GM03348 (cell line): ENCODE data around the gene PCBP1.
"Not testable (repeated sequence)": the region's sequence is repeated elsewhere in the genome, so short reads cannot be mapped to it uniquely, and the experiment has no call there.

Experiments
- DNase-seq: peaks from one replicate; pipeline ENCODE4 v3.0.0; 2012; ENCODE audit warnings: low spot score

PCBP1 gene

DNA sequence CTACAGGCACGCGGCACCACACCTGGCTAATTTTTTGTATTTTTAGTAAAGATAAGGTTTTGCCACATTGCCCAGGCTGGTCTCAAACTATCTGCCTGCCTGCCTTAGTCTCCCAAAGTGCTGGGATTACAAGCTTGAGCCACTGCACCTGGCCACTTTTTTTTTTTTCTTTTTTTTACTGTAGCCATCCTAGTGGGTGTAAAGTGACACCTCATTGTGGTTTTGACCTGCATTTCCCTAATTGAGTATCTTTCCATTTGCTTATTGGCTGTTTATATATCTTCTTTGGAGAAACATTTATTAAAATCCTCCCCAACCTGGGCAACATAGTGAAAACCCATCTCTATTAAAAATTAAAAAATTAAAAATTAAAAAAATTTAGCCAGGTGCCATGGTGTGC is 12.0 kb downstream of the PCBP1 start:
- no peak for DNase-seq

DNA sequence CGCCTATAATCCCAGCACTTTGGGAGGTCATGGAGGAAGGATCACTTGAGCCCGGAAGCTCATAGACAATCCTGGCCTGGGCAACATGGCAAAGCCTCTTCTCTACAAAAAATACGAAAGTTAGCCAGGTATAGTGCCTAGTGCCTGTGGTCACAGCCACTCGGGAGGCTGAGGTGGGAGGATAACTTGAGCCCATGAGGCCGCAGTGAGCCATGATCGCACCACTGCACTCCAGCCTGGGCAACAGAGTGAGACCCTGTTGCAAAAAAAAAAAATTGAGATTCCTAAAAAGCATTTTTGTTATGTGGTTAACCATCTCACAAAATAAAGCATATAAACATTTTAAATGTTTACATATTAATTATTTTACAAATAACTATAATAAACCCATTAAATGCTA is 13.9 kb downstream of the PCBP1 start:
- no peak for DNase-seq

DNA sequence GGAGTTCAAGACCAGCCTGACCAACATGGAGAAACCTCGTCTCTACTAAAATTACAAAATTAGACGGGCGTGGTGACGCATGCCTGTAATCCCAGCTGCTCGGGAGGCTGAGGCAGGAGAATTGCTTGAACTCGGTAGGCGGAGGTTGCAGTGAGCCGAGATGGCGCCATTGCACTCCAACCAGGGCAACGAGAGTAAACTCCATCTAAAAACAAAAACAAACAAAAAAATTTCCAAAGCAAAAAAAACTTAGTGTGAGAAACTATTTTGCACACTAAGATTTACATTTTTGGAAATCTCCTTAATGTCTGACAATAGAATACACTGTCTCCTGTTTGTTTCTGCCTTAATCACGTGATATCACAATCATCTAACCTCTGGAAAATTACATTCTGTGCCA is 14.4 kb downstream of the PCBP1 start:
- DNase-seq = not testable (repeated sequence)

DNA sequence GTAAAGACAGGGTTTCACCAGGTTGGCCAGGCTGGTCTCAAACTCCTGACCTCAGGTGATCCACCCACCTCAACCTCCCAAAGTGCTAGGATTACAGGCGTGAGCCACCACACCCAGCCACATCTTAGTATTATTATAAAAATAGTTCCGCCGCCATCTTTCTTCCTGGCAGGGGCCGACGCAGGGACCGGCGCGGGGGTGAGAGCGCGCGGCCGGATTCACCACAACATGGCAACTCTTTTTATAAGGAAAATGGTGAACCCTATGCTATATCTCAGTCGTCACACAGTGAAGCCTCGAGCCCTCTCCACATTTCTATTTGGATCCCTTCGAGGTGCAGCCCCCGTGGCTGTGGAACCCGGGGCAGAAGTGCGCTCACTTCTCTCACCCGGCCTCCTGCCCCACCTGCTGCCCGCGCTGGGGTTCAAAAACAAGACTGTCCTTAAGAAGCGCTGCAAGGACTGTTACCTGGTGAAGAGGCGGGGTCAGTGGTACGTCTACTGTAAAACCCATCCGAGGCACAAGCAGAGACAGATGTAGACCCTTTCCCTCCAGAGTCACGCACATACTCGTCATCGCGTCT is 15.1 kb downstream of the PCBP1 start:
- not testable (repeated sequence) for DNase-seq

DNA sequence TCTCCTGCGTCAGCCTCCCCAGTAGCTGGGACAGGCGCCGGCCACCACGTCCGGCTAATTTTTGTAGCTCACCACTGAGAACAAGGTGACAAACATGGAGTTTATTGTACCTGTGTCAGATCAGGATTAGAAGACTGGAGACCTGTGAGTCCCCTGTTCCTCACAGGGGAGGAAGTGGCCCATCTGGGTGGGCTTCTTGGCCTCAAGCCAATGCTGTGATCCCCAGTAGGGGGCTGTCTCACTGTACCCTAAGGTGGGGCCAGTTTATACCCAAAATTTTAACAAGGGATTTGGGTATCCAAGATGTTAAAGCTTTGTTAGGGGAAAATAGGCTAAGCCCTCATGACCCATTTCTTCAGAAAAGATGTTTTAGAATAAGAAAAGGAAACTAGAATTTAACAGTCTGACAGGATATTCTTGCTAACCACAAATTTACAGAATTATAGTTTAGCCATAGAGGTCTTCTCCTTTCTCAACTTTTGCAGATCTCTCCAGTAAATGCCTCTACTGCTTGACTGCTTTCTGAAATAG is 16.3 kb downstream of the PCBP1 start:
- no peak for DNase-seq

DNA sequence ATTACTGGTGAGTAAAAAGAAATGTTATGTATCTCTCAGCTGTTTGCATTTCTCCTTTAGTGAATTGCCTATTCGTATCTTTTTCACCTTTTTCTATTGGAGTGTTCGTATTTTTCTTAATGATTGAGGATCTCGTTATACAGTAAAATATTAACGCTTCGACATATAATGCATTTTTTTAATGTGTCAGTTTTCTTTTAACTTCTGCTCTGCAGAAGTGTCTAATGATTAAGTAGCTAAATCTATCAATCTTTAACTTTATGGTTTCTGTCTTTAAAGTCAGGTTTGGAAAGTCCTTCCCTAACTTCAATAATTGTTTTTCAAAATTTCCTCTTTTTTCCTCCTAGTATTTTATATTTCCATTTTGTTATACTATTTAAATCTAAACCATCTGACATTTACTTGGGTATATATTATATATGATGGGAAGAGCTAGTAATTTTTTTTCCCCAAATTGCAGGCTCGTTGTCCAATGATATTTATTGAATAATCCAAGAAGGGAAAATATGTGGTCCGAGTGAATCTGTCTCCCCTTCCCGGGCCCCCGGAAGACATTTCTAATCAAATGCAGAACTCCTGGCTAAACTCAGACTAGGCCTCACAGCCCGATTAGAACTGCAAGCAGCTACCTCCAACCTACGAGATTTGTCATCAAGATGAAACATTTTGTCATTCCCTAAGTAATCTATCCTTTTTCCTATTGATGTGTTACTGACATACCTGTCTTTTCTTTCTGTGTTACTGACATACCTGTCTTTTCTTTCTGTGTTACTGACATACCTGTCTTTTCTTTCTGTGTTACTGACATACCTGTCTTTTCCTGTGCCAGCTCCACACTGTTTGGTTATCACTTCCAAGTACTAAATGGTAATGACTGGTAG is 17.2 kb downstream of the PCBP1 start:
- DNase-seq = peak; percentile 51

DNA sequence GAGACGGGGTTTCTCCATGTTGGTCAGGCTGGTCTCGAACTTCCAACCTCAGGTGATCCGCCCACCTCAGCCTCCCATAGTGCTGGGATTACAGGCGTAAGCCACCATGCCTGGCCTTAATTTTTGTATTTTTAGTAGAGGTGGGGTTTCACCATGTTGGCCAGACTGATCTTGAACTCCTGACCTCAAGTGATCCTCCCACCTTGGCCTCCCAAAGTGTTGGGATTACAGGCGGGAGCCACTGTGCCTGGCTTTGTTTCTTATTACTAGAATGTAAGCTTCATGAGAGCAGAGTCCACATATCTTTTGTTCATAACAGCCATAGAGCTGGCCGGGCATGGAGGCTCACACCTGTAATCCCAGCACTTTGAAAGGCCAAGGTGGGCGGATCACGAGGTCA is 18.9 kb downstream of the PCBP1 start:
- DNase-seq = not testable (repeated sequence)

DNA sequence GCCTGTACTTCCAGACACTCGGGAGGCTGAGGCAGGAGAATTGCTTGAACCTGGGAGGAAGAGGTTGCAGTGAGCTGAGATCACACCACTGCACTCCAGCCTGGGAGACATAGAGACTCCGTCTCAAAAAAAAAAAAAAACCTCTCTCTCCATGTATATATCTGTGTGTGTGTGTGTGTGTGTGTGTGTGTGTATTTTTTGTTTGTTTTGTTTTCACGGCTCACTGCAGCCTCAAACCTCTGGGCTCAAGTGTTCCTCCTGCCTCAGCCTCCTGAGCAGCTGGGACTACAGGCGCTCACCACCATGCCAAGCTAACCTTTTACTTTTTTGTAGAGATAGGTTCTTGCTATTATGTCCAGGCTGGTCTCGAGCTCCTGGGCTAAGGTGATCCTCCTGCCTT is 23.1 kb downstream of the PCBP1 start:
- DNase-seq = not testable (repeated sequence)

DNA sequence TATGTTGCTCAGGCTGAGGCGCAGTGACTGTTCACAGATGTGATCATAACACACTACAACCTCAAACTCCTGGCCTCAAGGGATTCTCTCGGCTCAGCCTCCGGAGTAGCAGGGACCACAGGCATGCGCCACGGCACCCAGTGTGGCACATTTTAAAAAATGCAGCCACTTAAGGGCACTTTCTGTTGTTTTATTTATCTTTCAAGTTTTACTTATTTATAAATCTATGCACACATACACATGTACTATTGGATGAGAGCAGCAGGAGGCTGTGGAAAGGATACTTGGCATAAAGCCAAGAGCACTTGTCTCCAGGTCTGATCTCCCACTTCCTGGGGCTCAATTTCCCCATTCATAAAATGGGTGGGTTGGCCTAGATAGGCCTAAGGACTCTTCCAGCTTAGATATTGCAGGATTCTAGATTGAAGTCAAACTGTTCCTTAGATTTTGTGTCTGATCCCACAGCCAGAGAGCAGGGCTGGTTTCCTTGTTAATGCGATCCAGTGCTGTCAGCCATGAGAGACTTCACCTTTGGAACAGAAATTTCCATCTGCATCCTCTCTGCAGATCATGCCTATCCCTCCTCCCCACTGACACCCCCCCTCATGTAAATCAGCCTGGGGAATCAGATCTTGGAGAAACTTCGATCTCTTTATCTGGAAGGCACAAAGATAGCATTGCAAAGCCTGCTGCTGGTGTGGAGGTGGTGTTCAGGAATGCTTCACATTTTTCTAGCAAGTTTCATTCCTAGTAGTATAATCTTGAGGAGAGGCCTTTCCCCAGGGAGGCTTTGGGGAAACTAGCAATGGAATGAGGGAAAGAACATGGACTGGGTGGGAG is 24.7 kb downstream of the PCBP1 start:
- DNase-seq = peak; percentile 85

DNA sequence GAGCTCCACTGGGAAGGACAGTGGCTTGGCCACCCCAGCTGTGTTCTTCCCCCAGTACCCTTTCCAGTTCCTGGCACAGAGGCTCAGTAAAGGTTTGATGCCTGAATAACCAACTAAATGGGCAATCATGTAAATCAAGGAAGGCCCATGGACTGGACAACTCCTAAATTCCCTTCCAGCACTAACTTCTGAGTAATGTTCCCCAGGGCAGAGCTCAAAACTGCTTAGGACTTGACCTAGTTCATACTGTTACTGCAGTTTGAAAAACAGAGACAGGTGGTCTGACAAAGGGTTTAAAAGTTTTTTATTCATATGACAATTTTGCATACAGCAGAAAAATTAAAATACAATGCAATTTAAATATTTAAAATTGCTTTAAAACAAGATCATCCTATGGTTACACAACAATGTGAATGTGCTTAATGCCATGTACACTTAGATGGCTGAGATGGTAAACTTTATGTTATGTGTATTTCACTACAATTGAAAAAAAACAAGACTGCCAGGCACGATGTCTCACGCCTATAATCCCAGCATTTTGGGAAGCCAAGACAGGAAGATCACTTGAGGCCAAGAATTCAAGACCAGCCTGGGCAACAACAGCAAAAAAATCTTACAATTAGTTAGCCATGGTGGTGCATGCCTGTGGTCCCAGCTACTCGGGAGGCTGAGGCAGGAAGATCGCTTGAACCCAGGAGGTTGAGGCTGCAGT is 26.2 kb downstream of the PCBP1 start:
- DNase-seq = no peak

DNA sequence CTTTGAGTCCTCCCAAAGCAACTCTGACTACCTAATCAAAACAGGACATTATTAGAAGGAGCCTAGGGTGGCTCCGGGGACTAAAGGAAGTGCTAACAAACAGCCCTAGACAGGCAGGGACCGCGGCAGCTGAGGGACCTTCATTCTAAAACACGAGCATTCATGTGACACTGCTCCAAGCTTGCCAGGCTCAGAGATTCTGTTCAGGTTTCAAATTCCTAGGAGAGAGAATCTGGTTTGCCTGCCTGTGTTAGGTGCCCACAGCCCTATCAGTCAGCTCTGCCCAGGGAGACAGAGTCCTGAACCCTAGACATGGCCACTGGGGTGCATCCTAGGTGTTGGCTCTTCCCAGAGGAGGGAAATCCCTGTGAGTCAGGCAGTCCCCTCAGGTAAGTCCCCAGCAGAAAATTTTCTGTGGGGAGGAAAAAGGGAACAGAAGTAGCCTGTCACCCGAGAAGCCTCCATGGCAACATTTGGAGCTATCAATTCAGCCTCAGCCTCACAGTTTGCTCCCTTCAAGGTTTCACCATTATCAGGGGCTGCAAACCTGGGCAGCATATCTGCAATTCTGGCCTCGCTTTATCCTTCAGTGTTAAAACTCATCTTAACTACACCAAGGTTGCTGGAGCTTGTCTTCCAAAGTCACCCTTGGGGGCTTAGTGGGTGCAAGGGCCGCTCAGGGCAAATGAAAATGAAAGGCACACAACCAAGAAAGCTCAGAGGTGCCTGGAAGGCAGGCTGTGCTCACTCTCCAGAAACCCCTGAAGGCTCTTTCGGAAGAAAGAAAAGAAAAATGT is 28.6 kb downstream of the PCBP1 start:
- no peak for DNase-seq

DNA sequence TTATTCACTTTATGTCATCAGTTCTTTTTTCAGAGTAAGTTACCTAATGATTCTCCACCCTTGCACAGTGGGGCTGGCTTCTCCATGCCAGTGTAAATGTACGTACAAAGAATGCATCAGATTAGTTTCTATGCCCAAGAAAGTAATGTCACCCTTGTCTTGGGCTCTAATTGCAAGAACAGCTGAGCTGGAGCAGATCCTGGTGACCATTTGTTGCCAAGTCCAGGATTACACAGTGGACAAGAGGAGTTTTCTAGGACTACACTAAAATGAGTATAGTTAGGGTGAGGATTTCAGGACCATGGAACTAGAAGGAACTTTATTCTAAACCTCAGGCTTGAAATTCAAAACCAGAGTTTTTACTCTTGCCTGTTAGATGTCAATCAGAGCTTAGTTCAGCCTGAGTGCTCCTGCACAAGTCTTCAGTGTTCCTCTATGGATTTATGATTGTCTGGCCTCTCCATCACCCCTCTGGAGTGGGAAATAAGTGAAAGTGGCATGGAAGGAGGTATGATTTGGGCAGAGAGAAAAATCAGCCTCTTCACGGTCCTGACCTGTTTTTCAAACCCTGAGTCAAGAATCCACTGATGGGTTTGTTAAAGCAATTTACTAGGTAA is 29.8 kb downstream of the PCBP1 start:
- DNase-seq = no peak

DNA sequence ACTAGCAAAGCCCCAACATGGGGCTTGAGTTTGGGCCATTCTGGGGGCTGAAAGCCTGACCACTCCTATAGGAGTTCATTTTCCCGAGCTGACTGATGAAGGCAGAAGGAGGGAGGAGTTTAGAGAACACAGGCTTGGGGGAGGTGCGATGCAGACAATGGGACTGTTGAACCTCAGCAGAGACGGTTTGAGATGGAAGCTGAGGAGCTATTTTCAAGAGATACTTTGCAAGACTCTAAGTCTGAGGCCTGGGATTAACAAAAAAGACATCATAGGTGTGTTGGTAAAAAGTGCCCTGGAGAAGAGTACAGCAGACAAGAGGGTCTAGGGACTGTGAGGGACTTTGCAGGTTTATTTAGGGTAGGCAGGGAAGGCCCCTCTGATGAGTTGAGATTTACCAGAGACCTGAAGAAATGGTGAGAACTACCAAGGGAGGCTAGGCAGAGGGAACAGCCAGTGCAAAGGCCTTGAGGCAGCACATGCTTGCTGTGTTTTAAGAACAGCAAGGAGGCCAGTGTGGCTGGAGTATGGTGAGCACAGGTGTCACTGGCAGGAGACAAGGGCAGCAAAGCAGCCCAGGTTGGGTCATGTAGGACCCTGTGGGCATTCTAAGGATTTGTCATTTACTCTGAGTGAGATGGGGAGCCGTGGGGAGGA is 31.6 kb downstream of the PCBP1 start:
- DNase-seq = no peak

DNA sequence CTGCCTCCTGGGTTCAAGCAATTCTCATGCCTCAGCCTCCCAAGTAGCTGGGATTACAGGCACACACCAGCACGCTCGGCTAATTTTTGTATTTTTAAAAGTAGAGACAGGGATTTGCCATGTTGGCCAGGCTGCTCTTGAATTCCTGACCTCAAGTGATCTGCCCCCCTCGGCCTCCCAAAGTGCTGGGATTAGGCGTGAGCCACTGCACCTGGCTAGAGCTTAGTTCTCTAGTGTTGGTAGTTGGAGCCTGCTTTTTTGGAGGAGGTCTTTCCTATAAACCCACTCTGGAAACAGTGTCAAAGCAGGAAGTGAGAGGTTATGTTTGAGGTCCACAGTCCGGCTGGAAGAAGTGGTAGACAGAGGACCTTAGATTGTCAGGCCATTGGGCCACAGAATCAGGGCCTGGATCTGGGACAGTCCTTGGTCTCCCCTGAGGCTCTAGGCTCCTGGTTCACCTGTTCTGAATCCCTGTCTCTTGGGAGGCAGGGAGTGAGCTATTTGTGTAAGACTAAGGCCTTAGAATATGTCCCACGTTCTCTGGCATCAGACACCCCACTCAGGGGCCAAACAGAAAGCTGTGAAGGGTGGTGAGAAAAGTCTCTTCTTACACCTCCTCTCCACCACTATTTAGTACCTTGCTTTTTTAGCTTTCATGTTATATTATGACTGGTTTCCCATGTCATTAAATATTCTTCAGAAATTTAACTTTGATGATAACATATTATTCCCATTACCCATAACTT is 34.5 kb downstream of the PCBP1 start:
- DNase-seq = no peak

DNA sequence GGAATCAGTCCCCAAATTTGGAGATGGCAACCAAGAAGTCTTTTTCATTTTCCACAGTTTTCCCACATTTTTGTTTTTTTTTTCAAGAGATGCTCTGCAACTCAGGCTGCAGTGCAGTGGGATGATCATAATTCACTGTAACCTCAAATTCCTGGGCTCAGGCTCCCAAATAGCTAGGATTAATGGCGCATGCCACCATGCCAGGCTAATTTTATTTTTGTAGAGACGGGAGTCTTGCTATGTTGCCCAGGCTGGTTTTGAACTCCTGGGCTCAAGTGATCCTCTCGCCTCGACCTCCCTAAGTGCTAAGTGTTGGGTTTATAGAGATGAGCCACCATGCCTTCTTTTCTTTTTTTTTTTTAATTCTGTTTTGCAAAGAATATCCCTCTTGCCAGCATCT is 35.2 kb downstream of the PCBP1 start:
- no peak for DNase-seq

DNA sequence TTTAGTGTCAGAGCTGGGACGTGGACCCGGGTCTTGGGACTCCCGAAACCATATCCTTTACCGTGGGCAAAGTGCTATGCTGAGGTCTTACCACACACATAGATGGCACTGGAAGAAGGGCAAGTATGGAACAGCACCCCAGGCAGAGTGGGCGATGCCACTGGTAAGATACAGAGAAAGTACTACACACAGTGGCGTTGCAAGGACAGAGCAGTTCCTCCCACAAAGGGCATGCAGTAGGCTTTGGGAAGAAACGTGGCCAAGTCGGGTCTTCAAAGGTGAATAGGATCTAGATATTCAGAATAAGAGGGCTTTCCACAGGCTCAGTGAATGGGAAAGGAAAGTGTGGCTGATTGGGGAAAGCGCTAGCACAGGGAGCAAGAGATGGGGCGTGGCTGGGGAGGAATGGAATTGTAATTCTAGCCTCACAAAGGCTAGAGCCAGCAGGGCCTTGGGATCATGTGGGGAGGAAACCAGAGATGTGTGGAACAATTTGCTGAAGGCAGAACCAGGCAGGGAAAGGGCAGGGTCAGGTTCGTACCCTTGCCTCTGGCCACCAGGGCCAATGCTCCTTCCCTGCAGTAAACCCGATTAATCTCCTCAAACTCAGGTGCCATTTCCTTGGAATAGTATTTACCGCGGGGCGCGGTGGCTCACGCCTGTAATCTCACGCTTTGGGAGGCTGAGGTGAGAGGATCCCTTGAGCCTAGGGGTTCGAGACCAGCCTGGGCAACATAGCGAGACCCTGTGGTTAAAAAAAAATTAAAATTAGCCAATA is 36.0 kb downstream of the PCBP1 start:
- peak; percentile 84 for DNase-seq

DNA sequence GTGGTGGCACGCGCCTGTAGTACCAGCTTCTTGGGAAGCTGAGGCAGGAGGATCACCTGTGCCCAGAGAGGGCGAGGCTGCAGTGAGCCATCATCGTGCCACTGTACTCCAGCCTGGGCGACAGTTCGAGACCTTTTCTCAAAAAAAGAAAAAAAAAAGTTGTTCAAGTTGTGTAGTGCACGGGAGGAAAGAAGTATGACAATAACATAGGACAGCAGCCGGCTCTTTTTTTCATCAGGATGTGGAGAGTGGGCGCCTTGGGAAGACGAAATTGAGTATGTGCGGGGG is 36.5 kb downstream of the PCBP1 start:
- no peak for DNase-seq

DNA sequence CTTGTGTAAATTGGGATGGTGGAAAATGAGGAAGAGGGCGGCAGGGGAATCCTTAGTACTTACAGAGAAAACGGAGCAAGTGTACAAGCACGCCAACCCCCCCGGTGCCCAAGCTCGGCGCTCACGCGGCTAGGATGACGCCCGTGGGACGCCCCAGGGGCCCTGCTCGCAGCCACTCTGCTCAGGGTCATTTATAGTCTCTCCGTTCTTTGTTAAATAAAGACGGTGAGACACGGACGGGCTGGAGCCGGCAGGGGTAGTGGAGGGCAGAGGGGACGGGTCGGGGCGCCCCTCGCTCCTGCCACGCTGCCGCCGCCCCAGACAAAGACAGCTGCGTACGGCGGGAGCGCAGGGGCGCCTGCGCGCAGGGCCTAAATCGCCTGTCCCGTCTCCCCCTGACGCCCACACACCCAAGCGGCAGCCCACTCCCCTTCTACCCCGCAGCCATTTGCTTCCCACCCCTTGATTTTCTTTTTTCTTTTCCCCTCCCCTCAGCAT is 37.8 kb downstream of the PCBP1 start:
- DNase-seq = peak; percentile 60

DNA sequence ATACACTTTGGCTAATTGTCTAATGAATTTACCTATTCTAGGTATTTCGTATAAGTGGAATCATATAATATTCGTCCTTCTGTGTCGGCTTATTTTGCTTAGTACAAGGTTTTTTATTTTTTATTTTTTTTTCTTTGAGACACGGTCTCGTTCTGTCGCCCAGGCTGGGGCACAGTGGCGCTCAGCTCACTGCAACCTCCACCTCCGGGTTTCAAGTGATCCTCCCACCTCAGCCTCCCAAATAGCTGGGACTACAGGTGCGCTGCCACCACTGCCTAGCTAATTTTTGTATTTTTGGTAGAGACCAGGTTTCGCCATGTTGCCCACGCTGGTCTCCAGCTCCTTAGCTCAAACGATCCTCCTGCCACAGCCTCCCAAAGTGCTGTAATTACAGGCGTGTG is 38.2 kb downstream of the PCBP1 start:
- DNase-seq = no peak
